Smooth muscle cell of the coronary artery (primary cell): ENCODE results near the gene MBOAT2. TPM values are rescaled to one million over a fixed set of nuclear protein-coding genes. Genes with fewer than 3 reads are reported as not detected.

Experiments used
- total RNA-seq: library from RNA; depleted of rRNA; stranded (reverse); fragments of >200 nt; gene quantifications from 2 replicates; pipeline ENCODE4 v1.2.3, GENCODE V29; 2014; ENCODE audit warnings: low replicate concordance

Gene MBOAT2, protein sequence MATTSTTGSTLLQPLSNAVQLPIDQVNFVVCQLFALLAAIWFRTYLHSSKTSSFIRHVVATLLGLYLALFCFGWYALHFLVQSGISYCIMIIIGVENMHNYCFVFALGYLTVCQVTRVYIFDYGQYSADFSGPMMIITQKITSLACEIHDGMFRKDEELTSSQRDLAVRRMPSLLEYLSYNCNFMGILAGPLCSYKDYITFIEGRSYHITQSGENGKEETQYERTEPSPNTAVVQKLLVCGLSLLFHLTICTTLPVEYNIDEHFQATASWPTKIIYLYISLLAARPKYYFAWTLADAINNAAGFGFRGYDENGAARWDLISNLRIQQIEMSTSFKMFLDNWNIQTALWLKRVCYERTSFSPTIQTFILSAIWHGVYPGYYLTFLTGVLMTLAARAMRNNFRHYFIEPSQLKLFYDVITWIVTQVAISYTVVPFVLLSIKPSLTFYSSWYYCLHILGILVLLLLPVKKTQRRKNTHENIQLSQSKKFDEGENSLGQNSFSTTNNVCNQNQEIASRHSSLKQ
- total RNA-seq: 31.0 and 39.8 TPM in 2 replicates

DNA sequence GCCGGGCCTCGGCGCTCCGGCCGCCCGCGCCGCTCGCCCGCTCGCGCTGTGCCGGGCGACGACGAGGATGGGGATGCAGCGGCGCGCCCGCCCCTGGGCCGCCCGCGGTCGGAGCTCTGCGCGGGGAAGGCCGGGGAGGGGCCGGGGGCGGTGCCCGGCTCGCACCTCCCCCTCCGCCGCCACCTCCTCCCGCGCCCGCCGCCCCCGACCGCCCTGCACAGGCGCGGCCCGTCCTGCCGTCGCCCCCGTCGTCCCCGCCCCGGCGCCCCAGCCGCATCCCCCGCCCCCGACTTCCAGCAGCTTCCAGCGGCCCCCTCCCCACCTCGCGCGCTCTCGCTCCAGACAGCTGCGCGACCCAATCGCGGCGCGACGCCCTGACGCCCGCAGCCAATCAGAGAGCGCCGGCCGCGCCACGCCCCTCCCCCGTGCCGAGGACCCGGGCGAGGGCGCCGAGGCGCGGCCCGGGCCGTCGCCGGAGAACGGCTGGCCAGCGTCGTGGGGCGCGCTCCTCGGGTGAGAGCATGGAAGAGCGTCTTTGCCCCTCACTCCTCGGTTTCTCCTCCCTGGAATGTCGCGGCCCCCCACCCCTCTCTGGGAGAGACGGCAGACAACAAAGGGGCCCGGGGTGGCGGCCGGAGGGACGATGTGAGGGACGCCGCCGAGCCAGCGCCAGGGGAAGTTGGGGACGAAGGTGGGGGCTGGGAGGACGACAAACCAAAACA lies at the start of gene MBOAT2:
TSS of gene MBOAT2 (minus strand) at position 69 of the 722 bp plus-strand sequence. CDS start 70 bp downstream, outside the sequence.

DNA sequence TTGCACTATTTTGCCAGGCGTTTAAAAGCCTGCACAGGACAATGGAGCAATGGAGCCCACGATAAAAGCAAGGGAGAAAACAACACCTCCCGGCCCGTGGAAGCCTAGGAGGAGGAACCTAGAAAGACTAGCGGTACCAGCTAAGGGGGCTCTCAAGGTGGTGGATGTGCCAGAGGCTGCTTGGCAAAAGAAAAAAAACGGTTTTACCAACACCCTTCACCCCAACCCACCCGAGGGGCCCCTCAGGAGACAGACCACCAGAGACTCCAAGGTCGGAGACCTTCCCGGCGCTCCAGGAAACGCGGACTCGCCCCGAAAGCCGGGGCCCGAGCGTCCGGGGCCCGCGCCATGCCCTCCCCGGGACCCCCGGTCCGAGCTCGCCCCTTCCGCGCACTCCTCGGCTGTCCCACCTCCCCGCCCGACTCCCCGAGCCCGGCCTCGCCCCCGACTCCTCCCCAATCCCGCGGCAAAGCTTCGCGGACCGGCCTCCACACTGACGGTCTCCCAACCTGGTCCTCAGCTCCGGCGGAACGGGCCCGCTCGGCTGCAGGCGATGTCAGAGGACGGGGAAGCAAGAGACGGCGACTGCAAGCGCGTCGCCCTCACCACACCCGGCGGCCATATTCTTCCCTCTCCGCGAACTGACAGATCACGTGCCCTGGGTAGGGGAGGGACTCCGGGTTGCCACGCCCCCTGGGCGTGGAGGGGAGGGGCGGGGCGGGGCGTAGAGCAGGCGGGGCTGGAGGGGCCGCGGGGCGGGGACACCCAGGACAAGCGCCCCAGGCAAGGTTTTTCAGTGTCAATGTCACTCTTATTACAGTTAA lies 166.3 kb downstream of the MBOAT2 start, which contains the start of gene KIDINS220:
TSS of gene KIDINS220 (minus strand) at position 643 of the 824 bp plus-strand sequence. CDS start 10,520 bp downstream, outside the sequence.

Other genes with a start within 250 kb of the MBOAT2 start
- gene KIDINS220, start 166.1 kb downstream of the MBOAT2 start, total RNA-seq: 59.8 and 86.2 TPM in 2 replicates
- 18.6 and 48.1 TPM in 2 replicates for gene ASAP2, start 203.1 kb upstream of the MBOAT2 start, total RNA-seq